ENCODE measurements around the gene ST3GAL3. TPM values are rescaled to one million over a fixed set of nuclear protein-coding genes. Genes with fewer than 3 reads are reported as not detected.

The ST3GAL3 gene
- total RNA-seq, 1 experiment from 2014 or later = 26.0 TPM

- peaks cover 16% of the 10 kb centered on the region for H3K4me1 ChIP-seq (ENCODE audit: control insufficient read depth, insufficient read depth, low read length)
- in situ Hi-C loops (cut with HindIII; ENCODE audit: low pct_unique_long_range_greater_than_20kb, low sequenced_read_pairs) = loop anchor here (25.0 kb wide), 1 partner anchor 170 kb away; no protein-coding TSS in a partner anchor
- BruUV-seq (replicated peaks) = no TSS peak
Measured at GRCh38 chr1:43931711-43932660, 224.7 kb downstream of the ST3GAL3 start.

More at GRCh38 chr1:43931711-43932660, 224.7 kb downstream of the ST3GAL3 start:
- no peaks in the 10 kb centered on the region for H3K36me3 ChIP-seq (ENCODE audit: control insufficient read depth, insufficient read depth, low read length)
- no peak overlapping the region for H3K4me3 ChIP-seq (ENCODE audit: low read depth in 2 of 2, low read length in 2 of 2)
- CTCF ChIA-PET = interaction anchor here (3.5 kb wide), 1 partner anchor 167 kb away, joined by 84 read pairs; no protein-coding TSS in a partner anchor
- no peak for TF ChIP-seq POLR2AphosphoS5 (IDR thresholded peaks at IDR 0.05; ENCODE audit: low read depth, low read length)
- no peak for TF ChIP-seq REST (IDR thresholded peaks at IDR 0.05; ENCODE audit: insufficient read depth in 1 of 2, low read depth in 2 of 2, low read length in 1 of 2)
- no peak for TF ChIP-seq CTCF (IDR thresholded peaks at IDR 0.05)
- TF ChIP-seq SIN3A (IDR thresholded peaks at IDR 0.05; ENCODE audit: borderline replicate concordance, insufficient read depth, low read depth, low read length) = no peak
- TF ChIP-seq TCF7L2 (IDR thresholded peaks at IDR 0.05; ENCODE audit: low read depth, low read length) = no peak
- DNase-seq (ENCODE audit: low read depth, low spot score) (no peak), ATAC-seq (no peak)
- peak overlapping the region; percentile 58; the same call in 1 of the 2 replicates for H3K27ac ChIP-seq (ENCODE audit: low read length)
- H3K9me3 ChIP-seq (ENCODE audit: control insufficient read depth, insufficient read depth, low read depth, low read length) = no peaks in the 10 kb centered on the region
- POLR2A ChIA-PET = no interaction called here
- no peaks in the 10 kb centered on the region for H3K27me3 ChIP-seq (ENCODE audit: control insufficient read depth, insufficient read depth, low read length)
- intact Hi-C loops (cut with micrococcal nuclease; ENCODE audit: unreplicated experiment) = loop anchor here (10.0 kb wide), 1 partner anchor 407 kb away; no protein-coding TSS in a partner anchor
